Calu3 (cell line): ENCODE measurements around the gene UBXN1. TPM values are rescaled to one million over a fixed set of nuclear protein-coding genes. Genes with fewer than 3 reads are reported as not detected.

Experiments
- BruUV-seq: library from RNA; stranded (reverse); fragments of 400-500 nt; replicated peaks from 2 replicates; lab custom pipeline; 2021; lab: Mats Ljungman, UMichigan
- CTCF ChIA-PET: fragments of 300-600 bp; sonication (Branson Sonifier 250); formaldehyde crosslinking; loops from one replicate; lab custom pipeline; 2022; ENCODE audit warnings: antibody characterized with exemption; lab: Charles Lee
- DNase-seq: peaks from one replicate; pipeline ENCODE4 v3.0.0; 2022
- H3K27ac Mint-ChIP-seq: one replicate; pipeline ENCODE4 v1.8.0; 2022; ENCODE audit warnings: mixed read lengths; ENCODE audit not compliant: unreplicated experiment
- H3K27me3 Mint-ChIP-seq: one replicate; pipeline ENCODE4 v1.8.0; 2022; ENCODE audit warnings: mixed read lengths; ENCODE audit not compliant: unreplicated experiment
- H3K36me3 Mint-ChIP-seq: one replicate; pipeline ENCODE4 v1.8.0; 2022; ENCODE audit warnings: mild to moderate bottlenecking, moderate library complexity, mixed read lengths; ENCODE audit not compliant: insufficient read depth, unreplicated experiment
- H3K4me1 Mint-ChIP-seq: one replicate; pipeline ENCODE4 v1.8.0; 2022; ENCODE audit warnings: mild to moderate bottlenecking, low read depth, mixed read lengths; ENCODE audit not compliant: unreplicated experiment
- H3K4me3 Mint-ChIP-seq: one replicate; pipeline ENCODE4 v1.8.0; 2022; ENCODE audit warnings: mild to moderate bottlenecking, low read depth, moderate library complexity, mixed read lengths; ENCODE audit not compliant: unreplicated experiment
- H3K9me3 Mint-ChIP-seq: one replicate; pipeline ENCODE4 v1.8.0; 2022; ENCODE audit warnings: low read depth, mixed read lengths; ENCODE audit not compliant: unreplicated experiment
- CTCF ChIP-seq: fragments of 200-600 bp; IDR thresholded peaks from one replicate; pipeline ENCODE4 v1.8.0; 2022; ENCODE audit warnings: antibody characterized with exemption; ENCODE audit not compliant: unreplicated experiment
- intact Hi-C: fragments of 100-400 bp; cut with micrococcal nuclease; formaldehyde crosslinking; loops from one replicate; pipeline ENCODE4 v1.10.0; 2022; ENCODE audit not compliant: unreplicated experiment
- total RNA-seq: library from RNA; stranded (reverse); gene quantifications from 2 replicates; pipeline ENCODE4 v1.2.3, GENCODE V29; 2022

UBXN1 gene
- total RNA-seq, 1 experiment from 2014 or later: 91.9 TPM

GRCh38 chr11:62671236-62671607, 7.7 kb downstream of the UBXN1 start:
- no peak for TF ChIP-seq CTCF
- peaks cover 89% of the 10 kb centered on the region for H3K36me3 Mint-ChIP-seq
- no peaks in the 10 kb centered on the region for H3K9me3 Mint-ChIP-seq
- BruUV-seq: no TSS peak
- peak overlapping the region; percentile 99 for H3K4me3 Mint-ChIP-seq
- peak; percentile 24 for DNase-seq
- H3K27ac Mint-ChIP-seq: peak overlapping the region; percentile 98
- no peaks in the 10 kb centered on the region for H3K27me3 Mint-ChIP-seq
- intact Hi-C loops: no loop called here
- CTCF ChIA-PET: interaction anchor here (0.6 to 1.8 kb wide), 6 partner anchors 10 to 83 kb away, joined by 3 to 8 read pairs (median 4); partner anchors contain the start of genes MTA2, TTC9C and ZBTB3
- H3K4me1 Mint-ChIP-seq: peaks cover 9% of the 10 kb centered on the region

GRCh38 chr11:62669420-62670161, 9.3 kb downstream of the UBXN1 start:
- no peaks in the 10 kb centered on the region for H3K27me3 Mint-ChIP-seq
- CTCF ChIA-PET: interaction anchor here (0.7 kb wide), 1 partner anchor 58 kb away, joined by 4 read pairs; the partner anchor contains the start of gene HNRNPUL2
- BruUV-seq: no TSS peak

GRCh38 chr11:62667460-62667859, 11.4 kb downstream of the UBXN1 start:
- no peak for TF ChIP-seq CTCF
- DNase-seq: no peak
- CTCF ChIA-PET: interaction anchor here (0.5 to 0.6 kb wide), 3 partner anchors 37 to 162 kb away, joined by 3 to 5 read pairs (median 3); no protein-coding TSS in a partner anchor
- Mint-ChIP-seq H3K36me3 (peaks cover 90% of the 10 kb centered on the region), H3K27me3 (no peaks in the 10 kb centered on the region), H3K27ac (no peak overlapping the region), H3K4me1 (peaks cover 9% of the 10 kb centered on the region), H3K9me3 (no peaks in the 10 kb centered on the region), H3K4me3 (no peak overlapping the region)
- intact Hi-C loops: no loop called here
- BruUV-seq: no TSS peak

More at GRCh38 chr11:62669420-62670161, 9.3 kb downstream of the UBXN1 start:
- TF ChIP-seq CTCF: no peak
- Mint-ChIP-seq H3K27ac (no peak overlapping the region), H3K9me3 (no peaks in the 10 kb centered on the region), H3K4me3 (no peak overlapping the region), H3K36me3 (peaks cover 90% of the 10 kb centered on the region), H3K4me1 (peaks cover 9% of the 10 kb centered on the region)
- intact Hi-C loops: no loop called here
- no peak for DNase-seq

- no TSS peak for BruUV-seq
- Mint-ChIP-seq H3K27me3 (no peaks in the 10 kb centered on the region), H3K27ac (peak overlapping the region; percentile 66), H3K4me1 (peaks cover 9% of the 10 kb centered on the region), H3K36me3 (peaks cover 79% of the 10 kb centered on the region), H3K9me3 (no peaks in the 10 kb centered on the region), H3K4me3 (peak overlapping the region; percentile 91)
- TF ChIP-seq CTCF: no peak
- CTCF ChIA-PET: interaction anchor here (0.6 kb wide), 1 partner anchor 82 kb away, joined by 7 read pairs; no protein-coding TSS in a partner anchor
- no peak for DNase-seq
- intact Hi-C loops: no loop called here
Observed at GRCh38 chr11:62666259-62666926, 12.5 kb downstream of the UBXN1 start.
